HPDE6-E6E7 (cell line): ENCODE results near the gene GLCCI1.
"Not testable (repeated sequence)": the region's sequence is repeated elsewhere in the genome, so short reads cannot be mapped to it uniquely, and the experiment has no call there.

Experiments
- DNase-seq: peaks from one replicate; pipeline ENCODE4 v3.0.0; 2011; ENCODE audit warnings: missing footprints; ENCODE audit errors: extremely low spot score

Gene GLCCI1

GRCh38 chr7:8051373-8051772 lies 82.8 kb downstream of the GLCCI1 start:
- no peak for DNase-seq

- DNase-seq = no peak
Observed at GRCh38 chr7:8051998-8052397, 83.4 kb downstream of the GLCCI1 start.

- DNase-seq = no peak
Observed at GRCh38 chr7:8052824-8053223, 84.2 kb downstream of the GLCCI1 start.

- DNase-seq = no peak
Observed at GRCh38 chr7:8056439-8056838, 87.8 kb downstream of the GLCCI1 start.

- DNase-seq = no peak
Observed at GRCh38 chr7:8057566-8057965, 89.0 kb downstream of the GLCCI1 start.

GRCh38 chr7:8058322-8058721 lies 89.7 kb downstream of the GLCCI1 start:
- DNase-seq = no peak

GRCh38 chr7:8058852-8059251 lies 90.3 kb downstream of the GLCCI1 start:
- no peak for DNase-seq

GRCh38 chr7:8060241-8060640 lies 91.6 kb downstream of the GLCCI1 start:
- no peak for DNase-seq

- DNase-seq = not testable (repeated sequence)
Observed at GRCh38 chr7:8063300-8063699, 94.7 kb downstream of the GLCCI1 start.

- no peak for DNase-seq
Observed at GRCh38 chr7:8063706-8064297, 95.2 kb downstream of the GLCCI1 start.

- no peak for DNase-seq
Observed at GRCh38 chr7:8064828-8065227, 96.2 kb downstream of the GLCCI1 start.

GRCh38 chr7:8065356-8065813 lies 96.8 kb downstream of the GLCCI1 start:
- DNase-seq = no peak

GRCh38 chr7:8068892-8069686 lies 100.5 kb downstream of the GLCCI1 start:
- no peak for DNase-seq

- no peak for DNase-seq
Observed at GRCh38 chr7:8070451-8071180, 102.0 kb downstream of the GLCCI1 start.

- no peak for DNase-seq
Observed at GRCh38 chr7:8078418-8078817, 109.8 kb downstream of the GLCCI1 start.

- no peak for DNase-seq
Observed at GRCh38 chr7:8082762-8083161, 114.2 kb downstream of the GLCCI1 start.

GRCh38 chr7:8084836-8085235 lies 116.2 kb downstream of the GLCCI1 start:
- no peak for DNase-seq

- no peak for DNase-seq
Observed at GRCh38 chr7:8085420-8085819, 116.8 kb downstream of the GLCCI1 start.

GRCh38 chr7:8086239-8086638 lies 117.6 kb downstream of the GLCCI1 start:
- no peak for DNase-seq

GRCh38 chr7:8089036-8089780 lies 120.6 kb downstream of the GLCCI1 start:
- no peak for DNase-seq

- no peak for DNase-seq
Observed at GRCh38 chr7:8092140-8092539, 123.5 kb downstream of the GLCCI1 start.
